HG02840 (cell line): ENCODE measurements around the gene CLEC4G.

ENCODE experiments used
- ATAC-seq: cut with Tn5 transposase; IDR thresholded peaks from one replicate; pipeline ENCODE4 v1.9.1; 2021; ENCODE audit warnings: mild to moderate bottlenecking, moderate library complexity, moderate number of reproducible peaks; ENCODE audit not compliant: unreplicated experiment, low FRiP score

CLEC4G gene

GRCh38 chr19:7699417-7700401 is 32.2 kb downstream of the CLEC4G start:
- no peak for ATAC-seq

- no peak for ATAC-seq
Observed at GRCh38 chr19:7699003-7699402, 32.9 kb downstream of the CLEC4G start.

- ATAC-seq = no peak
Observed at GRCh38 chr19:7698583-7698982, 33.3 kb downstream of the CLEC4G start.

GRCh38 chr19:7697721-7698287 is 34.1 kb downstream of the CLEC4G start:
- ATAC-seq = no peak

- no peak for ATAC-seq
Observed at GRCh38 chr19:7694499-7694898, 37.4 kb downstream of the CLEC4G start.

- ATAC-seq = no peak
Observed at GRCh38 chr19:7692417-7693088, 39.4 kb downstream of the CLEC4G start.

- ATAC-seq = no peak
Observed at GRCh38 chr19:7691497-7691896, 40.4 kb downstream of the CLEC4G start.

- no peak for ATAC-seq
Observed at GRCh38 chr19:7690779-7691258, 41.1 kb downstream of the CLEC4G start.

- ATAC-seq = no peak
Observed at GRCh38 chr19:7689165-7689564, 42.7 kb downstream of the CLEC4G start.

GRCh38 chr19:7687177-7687576 is 44.7 kb downstream of the CLEC4G start:
- no peak for ATAC-seq

GRCh38 chr19:7685546-7686445 is 46.1 kb downstream of the CLEC4G start:
- ATAC-seq = no peak

- no peak for ATAC-seq
Observed at GRCh38 chr19:7682175-7682855, 49.6 kb downstream of the CLEC4G start.

- no peak for ATAC-seq
Observed at GRCh38 chr19:7681340-7682174, 50.4 kb downstream of the CLEC4G start.

- ATAC-seq = no peak
Observed at GRCh38 chr19:7680606-7681339, 51.1 kb downstream of the CLEC4G start, which contains the start of gene TRAPPC5. TSS of gene TRAPPC5 (plus strand) at chr19:7680833. CDS start at chr19:7682254, 1,421 bp downstream.

GRCh38 chr19:7679771-7680605 is 51.9 kb downstream of the CLEC4G start:
- ATAC-seq = no peak

GRCh38 chr19:7678971-7679751 is 52.7 kb downstream of the CLEC4G start:
- no peak for ATAC-seq
